Esophagus squamous epithelium (tissue), 4 donors: Measurements from ENCODE around the gene PRRC2B.

ENCODE experiments used
- POLR2A ChIP-seq, 4 donors: fragments of 450-650 bp; IDR thresholded peaks; one replicate each; pipeline ENCODE4 v1.6.1; 2017; ENCODE audit warnings: antibody characterized with exemption in 4 of 4, mild to moderate bottlenecking in 4 of 4, moderate library complexity in 3 of 4
- TF ChIP-seq, protein P1 (sequence below), 6 experiments: fragments of 450-650 bp in 4 of 6; fragments of 200-600 bp in 2 of 6; sonication (generic) in 2 of 6; IDR thresholded peaks; one replicate each; pipeline ENCODE4 v1.5.1; 2016 to 2019; ENCODE audit warnings: antibody characterized with exemption in 6 of 6, mild to moderate bottlenecking in 4 of 6, moderate library complexity in 4 of 6

DNA sequence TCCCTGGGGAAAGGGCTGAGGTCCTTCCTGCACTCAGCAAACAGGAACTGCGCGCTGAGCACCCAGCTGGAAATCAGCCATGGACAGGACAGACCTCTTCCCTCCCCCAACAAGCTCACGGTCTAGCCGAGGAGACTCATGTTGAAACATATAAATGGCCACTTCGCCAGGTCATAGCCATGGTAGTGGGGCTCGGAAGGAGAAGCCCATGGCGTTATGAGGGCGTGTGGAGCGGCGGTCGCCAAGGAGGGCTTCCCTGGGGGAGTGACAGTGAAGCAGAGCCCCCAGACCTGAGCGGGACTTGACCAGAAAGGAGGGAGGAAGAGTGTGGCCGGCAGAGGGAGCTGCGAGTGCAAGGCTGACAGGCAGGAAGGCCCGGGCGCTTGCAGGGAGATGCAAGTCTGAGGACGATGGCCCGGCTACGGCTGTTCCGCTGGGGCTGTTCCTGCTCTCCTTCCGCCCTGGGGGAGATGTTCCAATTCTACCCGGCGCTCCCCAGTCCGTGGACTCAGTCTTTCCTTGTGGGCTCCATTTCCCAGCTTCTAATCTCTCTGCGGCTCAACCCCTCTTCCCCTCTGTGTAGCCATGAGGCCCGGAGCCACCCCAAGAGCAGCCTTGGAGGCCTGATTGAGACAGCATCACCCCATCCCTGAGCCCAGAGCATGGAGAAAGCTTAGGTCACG is 43.9 kb upstream of the PRRC2B start:
- TF ChIP-seq, protein P1, sequence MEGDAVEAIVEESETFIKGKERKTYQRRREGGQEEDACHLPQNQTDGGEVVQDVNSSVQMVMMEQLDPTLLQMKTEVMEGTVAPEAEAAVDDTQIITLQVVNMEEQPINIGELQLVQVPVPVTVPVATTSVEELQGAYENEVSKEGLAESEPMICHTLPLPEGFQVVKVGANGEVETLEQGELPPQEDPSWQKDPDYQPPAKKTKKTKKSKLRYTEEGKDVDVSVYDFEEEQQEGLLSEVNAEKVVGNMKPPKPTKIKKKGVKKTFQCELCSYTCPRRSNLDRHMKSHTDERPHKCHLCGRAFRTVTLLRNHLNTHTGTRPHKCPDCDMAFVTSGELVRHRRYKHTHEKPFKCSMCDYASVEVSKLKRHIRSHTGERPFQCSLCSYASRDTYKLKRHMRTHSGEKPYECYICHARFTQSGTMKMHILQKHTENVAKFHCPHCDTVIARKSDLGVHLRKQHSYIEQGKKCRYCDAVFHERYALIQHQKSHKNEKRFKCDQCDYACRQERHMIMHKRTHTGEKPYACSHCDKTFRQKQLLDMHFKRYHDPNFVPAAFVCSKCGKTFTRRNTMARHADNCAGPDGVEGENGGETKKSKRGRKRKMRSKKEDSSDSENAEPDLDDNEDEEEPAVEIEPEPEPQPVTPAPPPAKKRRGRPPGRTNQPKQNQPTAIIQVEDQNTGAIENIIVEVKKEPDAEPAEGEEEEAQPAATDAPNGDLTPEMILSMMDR (IDR thresholded peaks at IDR 0.05) = peak; percentile 78 to 88 (median 86)
- no peak for TF ChIP-seq POLR2A (IDR thresholded peaks at IDR 0.05)
